HG02973 (cell line): ENCODE results near the gene PPP2R5A.
"Not testable (repeated sequence)": the region's sequence is repeated elsewhere in the genome, so short reads cannot be mapped to it uniquely, and the experiment has no call there.

Experiments used
- ATAC-seq: cut with Tn5 transposase; IDR thresholded peaks from one replicate; pipeline ENCODE4 v1.9.1; 2021; ENCODE audit warnings: moderate library complexity; ENCODE audit not compliant: unreplicated experiment

PPP2R5A gene

DNA sequence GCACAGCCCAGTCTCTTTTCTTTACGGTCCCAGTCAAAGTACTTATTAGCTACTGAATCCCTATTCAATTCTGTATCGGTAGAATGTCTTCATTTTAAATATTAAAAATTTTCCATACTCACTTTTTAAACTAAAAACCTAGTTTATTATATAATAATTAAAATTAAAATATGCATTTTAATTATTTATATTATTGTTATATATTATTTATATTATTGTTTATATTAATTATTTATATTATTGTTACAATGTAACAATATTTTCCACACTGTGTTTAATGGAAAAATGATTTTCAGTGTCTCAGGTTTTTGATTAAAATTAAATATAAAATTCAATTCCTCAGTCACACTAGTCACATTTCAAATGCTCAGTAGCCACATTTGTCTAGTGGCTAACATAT is 18.2 kb upstream of the PPP2R5A start:
- ATAC-seq: no peak

DNA sequence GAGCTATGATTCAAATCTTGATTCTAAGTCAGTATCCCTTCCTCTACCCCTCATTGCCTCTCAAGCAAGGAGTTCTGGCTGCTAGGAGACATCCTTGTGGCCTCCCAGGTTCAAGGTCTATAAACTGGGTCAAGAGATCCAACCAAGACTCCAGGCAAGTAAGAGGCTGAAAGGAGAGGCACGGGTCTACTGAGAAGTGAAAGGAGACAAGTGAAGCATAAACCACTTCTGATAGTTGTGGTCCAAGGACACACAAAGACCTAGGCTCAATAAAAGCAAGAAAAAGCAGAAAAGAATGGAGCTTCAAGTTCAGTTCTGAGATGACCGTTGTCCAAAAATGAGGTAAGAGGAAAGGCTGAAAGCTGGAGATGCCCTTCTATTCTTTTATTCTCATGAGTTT is 17.8 kb upstream of the PPP2R5A start:
- ATAC-seq: no peak

GRCh38 chr1:212269306-212269705 is 15.9 kb upstream of the PPP2R5A start:
- no peak for ATAC-seq

DNA sequence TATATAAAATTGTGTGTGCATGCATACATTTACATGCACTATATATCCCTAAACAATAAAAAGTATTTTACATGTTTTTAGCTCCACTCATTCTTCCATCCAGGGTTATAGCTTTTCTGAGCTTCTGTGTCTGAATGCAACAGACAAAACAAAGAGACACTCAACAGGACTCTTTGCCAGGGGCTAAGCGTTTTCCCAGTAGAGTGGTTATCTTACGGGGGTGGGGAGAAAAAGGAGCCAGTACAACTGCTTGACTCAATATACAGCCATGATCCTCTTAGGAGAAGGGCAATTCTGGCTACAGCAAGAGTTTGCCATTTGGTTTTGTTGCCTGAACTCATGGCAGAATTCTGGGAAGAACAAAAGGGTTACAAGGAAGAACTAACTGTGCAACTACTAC is 14.6 kb upstream of the PPP2R5A start:
- no peak for ATAC-seq

GRCh38 chr1:212271234-212271633 is 14.0 kb upstream of the PPP2R5A start:
- no peak for ATAC-seq

DNA sequence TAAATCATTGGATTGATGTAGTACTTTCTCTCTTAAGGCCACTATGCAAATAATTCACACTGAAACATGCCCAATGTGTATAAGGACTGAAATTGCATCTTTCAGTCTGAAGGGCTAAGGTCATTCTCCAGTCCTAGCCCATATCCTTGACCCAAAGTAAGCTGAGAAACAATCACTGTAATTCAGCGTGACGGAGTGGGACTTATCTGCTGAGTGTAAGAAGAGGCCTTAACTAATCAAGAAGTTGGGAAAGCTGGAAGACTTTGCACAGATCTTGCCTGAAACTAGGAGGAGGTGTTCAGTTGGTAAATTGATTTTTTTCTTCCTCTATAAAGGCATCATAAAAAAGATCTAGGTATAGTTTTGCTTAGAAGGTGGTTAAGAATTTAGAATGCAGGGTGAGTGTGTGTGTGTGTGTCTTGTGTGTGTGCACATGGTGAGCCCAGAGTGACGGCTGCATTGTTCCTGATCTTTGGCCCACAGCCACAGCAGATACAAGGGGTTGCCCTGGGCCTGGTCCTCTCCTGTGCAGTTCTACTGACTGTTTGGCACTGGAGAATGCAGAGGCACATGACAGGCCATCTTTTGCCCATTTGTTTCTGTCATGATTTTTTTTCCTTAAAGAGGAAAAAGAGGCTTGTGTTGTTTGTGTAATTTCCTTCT is 13.3 kb upstream of the PPP2R5A start:
- no peak for ATAC-seq

- no peak for ATAC-seq
These were observed 3.6 kb upstream of the PPP2R5A start for GRCh38 chr1:212281590-212281989.

DNA sequence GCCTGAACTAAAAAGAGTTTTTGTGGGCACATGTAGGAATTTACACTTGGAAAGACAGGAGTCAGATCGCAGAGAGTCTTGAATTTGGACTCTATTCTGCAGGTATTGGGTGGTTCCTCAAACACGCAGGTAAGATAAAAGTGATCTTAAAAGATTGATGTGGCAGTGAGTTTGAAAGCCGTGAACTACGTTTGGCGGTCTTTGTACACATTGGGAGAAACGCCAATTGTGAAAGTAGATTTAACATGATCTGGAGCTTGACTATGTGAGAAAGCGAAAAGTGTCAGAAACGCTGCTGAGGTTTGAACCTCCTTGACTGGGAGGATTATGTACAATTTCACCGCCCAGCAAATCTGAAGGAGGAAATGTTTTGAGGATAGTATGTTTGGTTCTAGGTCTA is 1.5 kb upstream of the PPP2R5A start:
- no peak for ATAC-seq

GRCh38 chr1:212284332-212284743 is 872 bp upstream of the PPP2R5A start:
- no peak for ATAC-seq

DNA sequence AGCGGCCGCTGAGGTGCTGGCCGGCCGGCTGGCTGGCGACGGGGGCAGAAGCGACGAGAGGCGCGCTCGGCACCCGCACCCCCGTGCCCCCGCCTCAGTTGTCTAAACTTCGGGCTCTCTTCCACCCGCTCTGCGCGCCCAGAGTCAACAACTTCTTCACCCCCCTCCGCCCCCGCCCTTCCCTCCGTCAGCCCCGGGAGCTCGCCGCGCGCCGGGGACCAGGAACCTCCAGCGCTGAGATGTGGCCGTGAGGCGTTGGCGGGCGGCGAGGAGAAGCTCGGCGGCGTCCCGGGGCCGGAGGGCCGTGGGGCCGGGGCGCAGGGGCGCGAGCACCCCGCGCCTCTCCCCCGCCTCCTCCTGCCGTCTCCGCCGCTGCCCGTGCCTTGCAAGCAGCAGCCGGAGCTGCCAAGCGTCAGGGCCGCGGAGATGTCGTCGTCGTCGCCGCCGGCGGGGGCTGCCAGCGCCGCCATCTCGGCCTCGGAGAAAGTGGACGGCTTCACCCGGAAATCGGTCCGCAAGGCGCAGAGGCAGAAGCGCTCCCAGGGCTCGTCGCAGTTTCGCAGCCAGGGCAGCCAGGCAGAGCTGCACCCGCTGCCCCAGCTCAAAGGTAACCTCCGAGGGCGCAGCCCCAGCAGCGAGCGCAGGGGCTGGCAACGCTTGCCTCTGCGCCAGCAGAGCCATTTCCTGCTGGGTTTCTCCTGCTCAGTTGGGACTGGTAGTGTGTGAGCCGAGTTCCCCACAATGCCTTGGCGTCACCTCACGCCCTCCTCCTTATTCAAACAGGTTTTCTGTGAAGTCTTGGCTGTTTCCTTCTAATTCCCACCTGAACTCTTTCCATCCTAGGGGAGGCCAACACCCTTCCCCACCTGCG is 710 bp downstream of the PPP2R5A start:
- peak; percentile 15 for ATAC-seq

DNA sequence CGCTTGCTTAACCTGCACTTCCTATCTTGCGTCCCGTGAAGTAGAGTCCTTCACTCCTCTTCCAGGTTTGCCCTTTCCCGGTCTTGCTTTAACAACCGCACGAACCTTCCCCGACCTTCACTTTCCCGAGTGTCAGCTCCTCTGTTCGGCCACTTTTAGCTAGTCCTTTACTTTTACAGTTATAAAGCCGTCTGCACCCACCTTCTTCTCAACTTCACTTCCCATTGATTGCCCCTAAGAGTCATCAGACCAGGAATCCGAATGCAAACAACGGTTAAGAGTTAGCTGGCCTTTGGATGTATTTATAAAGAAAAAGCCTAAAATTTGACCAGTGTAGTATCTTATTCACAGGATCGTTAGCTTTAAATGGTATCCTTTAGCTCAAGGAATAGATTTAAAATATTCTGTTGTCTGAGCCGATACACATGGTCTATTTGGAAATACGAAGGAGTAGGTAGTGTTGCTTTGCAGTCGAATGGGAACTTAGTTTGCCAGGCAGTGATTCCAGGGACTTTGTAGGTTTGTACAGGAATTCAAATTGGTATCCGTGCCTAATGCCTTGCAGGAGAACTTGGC is 1.4 kb downstream of the PPP2R5A start:
- ATAC-seq: no peak

- no peak for ATAC-seq
These were observed 2.2 kb downstream of the PPP2R5A start for GRCh38 chr1:212287261-212287895.

DNA sequence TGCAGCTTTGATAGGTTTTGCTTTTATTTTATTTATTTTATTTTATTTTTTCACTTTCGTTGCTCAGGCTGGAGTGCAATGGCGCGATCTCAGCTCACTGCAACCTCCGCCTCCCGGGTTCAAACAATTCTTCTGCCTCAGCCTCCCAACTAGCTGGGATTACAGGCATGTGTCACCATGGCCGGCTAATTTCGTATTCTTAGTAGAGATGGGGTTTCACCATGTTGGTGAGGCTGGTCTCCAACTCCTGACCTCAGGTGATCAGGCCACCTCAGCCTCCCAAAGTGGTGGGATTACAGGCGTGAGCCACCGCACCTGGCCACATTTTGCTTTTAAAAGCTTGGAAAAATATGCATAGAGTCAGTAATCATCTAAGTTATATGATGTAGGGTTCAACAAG is 2.8 kb downstream of the PPP2R5A start:
- not testable (repeated sequence) for ATAC-seq

- no peak for ATAC-seq
These were observed 3.4 kb downstream of the PPP2R5A start for GRCh38 chr1:212288615-212289014.

GRCh38 chr1:212289262-212290077 is 4.3 kb downstream of the PPP2R5A start:
- ATAC-seq: no peak

- ATAC-seq: no peak
These were observed 5.4 kb downstream of the PPP2R5A start for GRCh38 chr1:212290608-212291007.

DNA sequence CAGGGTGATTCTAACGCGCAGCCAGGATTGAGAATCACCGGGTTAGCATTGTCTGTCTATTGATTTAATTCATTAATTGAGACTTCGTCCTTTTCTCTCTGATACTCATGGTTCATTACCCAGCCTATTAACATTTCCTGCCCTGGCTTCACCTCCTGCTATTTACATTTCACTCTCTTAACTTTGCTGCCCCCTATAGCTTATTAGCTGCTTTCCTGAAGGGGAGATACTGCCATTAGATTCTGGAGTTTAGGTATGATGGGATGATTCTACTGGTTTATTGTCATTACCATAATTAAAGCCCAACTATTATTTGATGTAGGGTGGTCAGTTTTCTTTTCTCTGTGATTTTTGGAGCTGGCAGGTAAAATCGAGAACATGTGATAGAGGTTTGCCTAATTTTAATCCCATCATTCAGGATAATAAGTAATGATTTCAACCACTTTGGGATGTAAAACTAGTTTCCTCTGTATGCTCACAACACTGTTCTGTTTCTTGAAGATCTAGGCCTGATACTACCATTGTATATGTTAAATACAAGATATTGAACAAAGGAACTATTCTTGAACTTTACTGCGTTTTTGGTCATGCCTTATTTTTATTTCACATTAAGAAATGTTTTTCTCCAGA is 6.4 kb downstream of the PPP2R5A start:
- ATAC-seq: peak; percentile 61

- ATAC-seq: no peak
These were observed 7.3 kb downstream of the PPP2R5A start for GRCh38 chr1:212292250-212293105.

GRCh38 chr1:212293579-212293978 is 8.4 kb downstream of the PPP2R5A start:
- ATAC-seq: no peak
